ENCODE measurements around the gene ZNF407.
"Not testable (repeated sequence)": the region's sequence is repeated elsewhere in the genome, so short reads cannot be mapped to it uniquely, and the experiment has no call there.

ZNF407 gene, protein sequence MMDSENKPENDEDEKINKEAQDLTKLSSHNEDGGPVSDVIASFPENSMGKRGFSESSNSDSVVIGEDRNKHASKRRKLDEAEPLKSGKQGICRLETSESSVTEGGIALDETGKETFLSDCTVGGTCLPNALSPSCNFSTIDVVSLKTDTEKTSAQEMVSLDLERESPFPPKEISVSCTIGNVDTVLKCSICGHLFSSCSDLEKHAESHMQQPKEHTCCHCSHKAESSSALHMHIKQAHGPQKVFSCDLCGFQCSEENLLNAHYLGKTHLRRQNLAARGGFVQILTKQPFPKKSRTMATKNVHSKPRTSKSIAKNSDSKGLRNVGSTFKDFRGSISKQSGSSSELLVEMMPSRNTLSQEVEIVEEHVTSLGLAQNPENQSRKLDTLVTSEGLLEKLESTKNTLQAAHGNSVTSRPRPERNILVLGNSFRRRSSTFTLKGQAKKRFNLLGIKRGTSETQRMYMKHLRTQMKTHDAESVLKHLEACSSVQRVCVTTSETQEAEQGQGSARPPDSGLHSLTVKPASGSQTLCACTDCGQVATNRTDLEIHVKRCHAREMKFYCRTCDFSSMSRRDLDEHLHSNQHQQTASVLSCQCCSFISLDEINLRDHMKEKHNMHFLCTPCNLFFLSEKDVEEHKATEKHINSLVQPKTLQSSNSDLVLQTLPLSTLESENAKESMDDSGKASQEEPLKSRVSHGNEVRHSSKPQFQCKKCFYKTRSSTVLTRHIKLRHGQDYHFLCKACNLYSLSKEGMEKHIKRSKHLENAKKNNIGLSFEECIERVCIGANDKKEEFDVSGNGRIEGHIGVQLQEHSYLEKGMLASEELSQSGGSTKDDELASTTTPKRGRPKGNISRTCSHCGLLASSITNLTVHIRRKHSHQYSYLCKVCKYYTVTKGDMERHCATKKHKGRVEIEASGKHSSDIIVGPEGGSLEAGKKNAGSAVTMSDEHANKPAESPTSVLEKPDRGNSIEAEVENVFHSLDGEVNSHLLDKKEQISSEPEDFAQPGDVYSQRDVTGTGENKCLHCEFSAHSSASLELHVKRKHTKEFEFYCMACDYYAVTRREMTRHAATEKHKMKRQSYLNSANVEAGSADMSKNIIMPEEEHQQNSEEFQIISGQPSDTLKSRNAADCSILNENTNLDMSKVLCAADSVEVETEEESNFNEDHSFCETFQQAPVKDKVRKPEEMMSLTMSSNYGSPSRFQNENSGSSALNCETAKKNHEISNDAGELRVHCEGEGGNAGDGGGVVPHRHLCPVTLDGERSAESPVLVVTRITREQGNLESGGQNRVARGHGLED (N-terminal part only)

DNA sequence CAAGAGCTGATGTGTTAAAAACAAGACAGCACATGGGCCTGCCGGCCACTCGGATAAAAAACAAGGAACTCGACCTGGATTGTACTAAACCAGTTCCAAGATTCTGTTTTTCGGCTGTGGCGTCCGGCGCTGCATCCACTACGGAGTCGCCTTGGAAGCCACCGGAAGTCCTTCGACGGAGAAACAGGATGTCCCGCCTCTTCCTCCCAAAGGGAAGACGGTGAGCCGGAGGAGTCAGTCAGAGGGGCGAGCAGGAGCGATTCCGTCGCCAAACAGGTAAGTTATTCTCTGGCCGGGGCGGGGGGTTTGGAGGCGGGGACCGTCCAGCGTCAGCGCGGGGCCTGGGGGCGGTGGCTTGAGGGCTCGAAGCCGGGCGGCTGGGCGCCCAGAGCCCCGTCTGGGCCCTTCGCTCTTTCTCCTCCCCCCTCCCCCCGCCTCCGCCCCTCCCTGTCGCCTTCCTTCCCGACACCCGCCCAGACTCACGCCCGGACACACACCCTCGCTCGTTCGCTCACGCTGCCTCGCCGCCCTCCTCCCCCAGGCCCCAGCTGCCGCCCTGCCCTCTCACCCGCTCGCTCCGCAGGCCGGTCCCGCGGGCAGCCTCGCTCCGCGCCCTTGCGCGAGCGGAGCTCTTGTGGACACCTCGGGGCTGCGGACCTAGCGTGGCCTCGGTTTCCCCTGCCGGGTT lies at the start of gene ZNF407:
Gene ZNF407, plus strand, starts transcription at position 209 of the 688 bp plus-strand sequence. CDS start 33,150 bp downstream, outside the sequence.
- peak; percentile 84 for DNase-seq

DNA sequence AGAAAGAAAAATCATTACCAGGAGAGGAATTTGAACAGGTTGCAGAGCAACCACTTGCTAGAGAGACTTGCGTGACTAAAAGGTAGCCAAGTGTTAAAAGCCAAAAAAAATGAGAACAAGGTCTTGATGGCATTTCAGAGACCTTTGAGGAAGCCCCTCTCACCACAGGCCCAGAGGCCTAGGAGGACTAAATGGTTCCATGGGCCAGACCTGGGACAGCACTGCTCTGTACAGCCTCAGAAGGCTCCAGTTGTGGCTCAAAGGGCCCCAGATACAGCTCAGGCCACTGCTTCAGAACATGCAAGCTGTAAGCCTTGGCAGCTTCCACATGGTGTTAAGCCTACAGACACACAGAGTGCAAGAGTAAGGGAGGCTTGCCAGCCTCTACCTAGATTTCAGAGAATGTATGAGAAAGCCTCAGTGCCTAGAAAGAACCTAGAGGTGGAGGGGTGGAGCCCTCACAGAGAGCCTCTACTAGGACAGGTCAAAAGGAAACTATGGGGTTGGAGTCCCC lies 48.0 kb upstream of the ZNF407 start:
- DNase-seq, result no peak

DNA sequence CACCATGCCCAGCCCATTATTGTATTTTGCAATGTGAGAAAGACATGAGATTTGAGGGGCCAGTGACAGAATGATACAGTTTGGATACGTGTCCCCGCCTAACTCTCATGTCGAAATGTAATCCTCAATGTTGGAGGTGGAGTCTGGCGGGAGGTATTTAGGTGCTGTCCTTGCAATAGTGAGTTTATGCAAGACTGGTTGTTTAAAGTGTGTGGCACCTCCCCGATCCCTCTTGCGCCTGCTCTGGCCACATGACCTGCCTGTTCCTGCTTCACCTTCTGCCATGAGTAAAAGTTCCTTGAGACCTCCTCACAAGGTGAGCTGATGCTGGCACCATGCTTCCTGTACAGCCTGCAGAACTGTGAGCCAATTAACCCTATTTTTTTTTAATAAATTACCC lies 46.8 kb upstream of the ZNF407 start:
- DNase-seq, result no peak

DNA sequence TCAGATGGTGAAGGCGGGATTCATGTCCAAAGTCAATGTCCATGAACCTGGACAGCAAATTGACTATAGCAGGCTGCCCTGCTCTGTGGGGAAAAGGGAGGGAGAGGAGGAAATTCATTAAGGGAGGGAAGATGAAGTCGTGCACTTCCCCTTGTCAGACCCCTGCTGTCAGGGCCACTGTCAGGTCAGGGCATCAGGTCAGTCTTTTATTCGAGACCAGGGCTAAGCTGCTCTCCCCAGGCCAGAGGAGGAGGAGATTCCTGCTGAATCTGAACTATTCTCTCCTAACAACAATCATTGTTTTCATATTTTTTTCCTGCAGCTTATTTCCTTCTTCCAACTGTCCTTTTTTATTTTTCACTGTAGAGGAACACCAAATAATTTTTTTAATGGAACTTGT lies 46.2 kb upstream of the ZNF407 start:
- no peak for DNase-seq

DNA sequence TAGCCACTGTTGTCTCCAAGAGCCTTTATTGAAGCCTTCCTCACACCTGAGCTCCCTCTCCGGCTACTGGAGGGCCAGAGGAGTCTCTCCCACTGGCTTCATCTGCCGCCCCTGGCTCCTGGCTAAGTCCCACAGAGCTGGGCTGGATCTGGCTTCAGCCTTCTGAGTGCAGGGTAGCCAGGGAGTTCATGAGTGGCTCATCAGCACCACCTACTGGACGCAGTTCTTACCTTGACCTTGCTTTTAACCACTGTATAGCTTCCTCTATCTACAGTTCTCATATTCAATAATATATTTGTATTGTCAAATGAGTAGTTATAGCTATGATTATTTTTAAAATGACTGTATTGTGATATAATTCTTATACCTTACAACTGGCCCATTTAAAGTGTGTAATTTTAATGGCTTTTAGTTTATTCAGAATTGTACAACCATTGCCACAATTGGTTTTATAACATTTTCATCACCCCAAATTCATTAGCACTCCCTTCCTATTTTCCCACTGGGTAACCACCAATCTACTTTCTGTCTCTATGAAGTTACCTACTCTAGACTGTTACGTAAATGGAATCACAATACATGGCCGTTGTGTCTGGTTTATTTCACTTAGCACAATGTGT lies 45.6 kb upstream of the ZNF407 start:
- DNase-seq, result peak; percentile 79

DNA sequence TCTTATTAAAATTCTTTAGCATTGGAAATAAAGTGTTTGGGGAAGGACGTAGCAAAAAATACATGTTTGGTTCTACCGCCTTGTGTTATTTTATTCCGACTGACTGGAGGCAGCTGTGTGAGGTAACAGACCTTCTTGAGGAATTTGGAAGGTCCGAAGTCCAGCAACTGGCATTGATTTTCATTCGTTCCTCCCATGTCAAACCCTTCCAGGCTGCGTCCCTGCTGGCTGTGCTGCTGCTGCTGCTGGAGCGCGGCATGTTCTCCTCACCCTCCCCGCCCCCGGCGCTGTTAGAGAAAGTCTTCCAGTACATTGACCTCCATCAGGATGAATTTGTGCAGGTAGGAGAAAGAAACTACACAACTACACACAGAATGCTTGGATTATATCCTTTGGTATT lies 41.5 kb upstream of the ZNF407 start:
- DNase-seq, result no peak

DNA sequence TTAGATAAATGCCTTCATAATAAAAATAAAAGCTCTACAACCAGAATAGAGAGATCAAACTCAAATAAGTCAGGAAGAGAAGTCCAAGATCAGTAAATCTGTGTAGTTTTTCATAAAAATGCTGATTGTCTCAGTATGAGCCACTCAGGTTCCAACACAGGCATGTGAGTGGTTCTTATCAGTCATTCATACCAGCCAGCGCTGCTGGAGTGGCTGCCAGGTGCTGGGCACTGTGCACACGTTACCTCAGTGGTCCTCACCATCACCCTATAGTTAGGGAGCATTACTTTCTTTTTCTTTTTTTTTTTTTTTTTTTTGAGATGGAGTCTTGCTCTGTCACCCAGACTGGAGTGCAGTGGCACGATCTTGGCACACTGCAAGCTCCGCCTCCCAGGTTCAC lies 39.6 kb upstream of the ZNF407 start:
- DNase-seq, result no peak

DNA sequence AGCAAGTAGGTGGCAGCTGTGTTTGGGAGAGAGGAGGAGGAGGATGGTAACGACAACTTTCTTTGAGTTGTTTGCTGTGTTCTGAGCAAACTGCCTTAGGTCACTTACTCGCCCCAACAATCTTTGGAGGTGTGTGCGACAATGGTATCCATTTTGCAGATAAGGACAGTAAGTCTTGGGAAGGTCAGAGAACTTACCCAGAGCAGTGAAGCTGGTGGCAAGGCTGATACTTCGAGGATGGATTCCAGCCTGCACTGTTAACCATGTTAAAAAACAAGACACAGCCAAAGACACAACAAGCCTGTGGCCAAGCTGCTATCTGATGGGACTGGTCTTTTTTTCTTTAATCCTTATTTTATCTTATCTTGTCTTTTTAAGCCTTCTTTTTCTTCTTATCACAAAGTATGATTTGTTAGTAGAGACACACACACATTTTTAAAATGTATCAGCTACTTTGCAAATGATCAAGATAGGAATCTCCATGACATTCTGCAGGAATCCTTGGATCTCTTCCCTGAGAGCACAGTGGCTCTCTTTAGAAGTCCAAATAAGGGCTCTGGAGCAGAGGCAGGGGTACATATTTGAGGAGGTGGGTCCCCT lies 35.4 kb upstream of the ZNF407 start:
- no peak for DNase-seq

DNA sequence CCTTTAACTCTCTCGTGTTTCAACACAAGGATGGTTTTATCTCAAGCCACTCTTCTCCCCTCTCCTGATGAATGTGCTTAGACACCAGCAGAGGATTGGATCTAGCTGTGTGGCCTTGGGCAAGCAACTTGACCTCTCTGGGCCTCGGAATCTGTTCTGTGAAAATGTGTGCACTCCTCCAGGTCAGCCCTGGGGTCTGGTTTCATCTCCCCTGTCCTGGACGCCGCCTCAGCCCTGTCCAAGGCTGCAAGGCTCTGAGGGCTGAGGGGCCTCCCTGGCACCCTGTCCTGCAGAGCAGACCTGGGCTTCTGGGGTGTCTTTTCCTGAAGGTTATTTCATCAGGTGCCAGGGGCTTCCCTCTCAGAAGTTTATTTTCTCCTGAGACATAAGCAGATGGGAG lies 34.9 kb upstream of the ZNF407 start:
- no peak for DNase-seq

DNA sequence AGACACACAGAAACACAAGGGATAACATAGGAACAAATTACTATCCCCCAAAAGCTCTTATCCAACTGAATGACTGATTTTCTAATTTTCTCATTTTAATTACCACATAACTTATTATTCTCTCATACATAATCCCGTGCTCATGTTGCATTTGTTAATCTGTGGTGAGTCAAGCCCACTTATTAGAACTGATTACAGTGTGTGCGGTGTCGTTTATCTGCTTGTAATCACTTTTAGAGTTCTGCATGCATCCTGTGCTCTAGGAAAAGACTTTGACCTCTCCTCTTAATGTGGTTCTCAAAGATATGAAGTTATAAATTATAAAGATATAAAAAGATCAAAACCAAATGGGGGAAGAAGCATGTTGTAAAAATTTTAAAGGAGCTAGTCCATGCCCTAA lies 33.7 kb upstream of the ZNF407 start:
- no peak for DNase-seq

DNA sequence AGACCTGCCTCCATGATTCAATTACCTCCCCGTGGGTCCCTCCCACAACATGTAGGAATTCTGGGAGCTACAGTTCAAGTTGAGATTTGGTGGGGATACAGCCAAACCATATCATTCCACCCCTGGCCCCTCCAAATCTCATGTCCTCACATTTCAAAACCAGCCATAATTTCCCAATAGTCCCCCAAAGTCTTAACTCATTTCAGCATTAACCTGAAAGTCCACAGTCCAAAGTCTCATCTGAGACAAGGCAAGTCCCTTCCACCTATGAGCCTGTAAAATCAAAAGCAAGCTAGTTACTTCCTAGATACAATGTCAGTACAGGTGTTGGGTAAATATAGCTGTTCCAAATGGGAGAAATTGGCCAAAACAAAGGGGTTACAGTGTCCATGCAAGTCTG lies 32.5 kb upstream of the ZNF407 start:
- not testable (repeated sequence) for DNase-seq

DNA sequence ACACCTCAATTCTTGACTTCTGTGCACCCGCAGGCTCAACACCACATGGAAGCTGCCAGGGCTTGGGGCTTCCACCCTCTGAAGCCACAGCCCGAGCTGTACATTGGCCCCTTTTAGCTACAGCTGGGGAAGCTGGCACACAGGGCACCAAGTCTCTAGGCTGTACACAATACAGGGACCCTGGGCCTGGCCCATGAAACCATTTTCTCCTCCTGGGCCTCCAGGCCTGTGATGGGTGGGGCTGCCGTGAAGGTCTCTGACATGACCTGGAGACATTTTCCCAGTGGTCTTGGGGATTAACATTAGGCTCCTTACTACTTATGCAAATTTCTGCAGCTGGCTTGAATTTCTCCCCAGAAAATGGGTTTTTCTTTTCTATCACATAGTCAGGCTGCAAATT lies 31.7 kb upstream of the ZNF407 start:
- not testable (repeated sequence) for DNase-seq

DNA sequence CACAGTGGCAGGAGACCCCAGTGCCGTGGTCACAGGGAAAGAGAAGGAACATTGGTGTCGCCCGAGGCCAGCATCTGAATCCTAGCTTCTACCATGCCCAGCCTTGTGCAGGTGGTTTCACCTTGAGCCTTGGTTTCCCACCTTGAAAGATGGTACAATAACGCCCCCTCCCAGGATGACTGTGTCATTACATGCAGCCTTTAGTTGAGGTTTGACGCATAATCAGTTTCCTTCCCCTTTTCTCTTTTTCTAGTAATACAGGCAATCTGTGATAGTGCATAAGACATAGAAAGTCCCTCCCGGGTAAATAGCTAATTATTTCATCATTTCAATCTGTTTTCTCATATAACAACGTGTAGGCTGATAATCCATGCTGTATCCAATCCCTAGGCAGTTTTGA lies 29.8 kb upstream of the ZNF407 start:
- no peak for DNase-seq

DNA sequence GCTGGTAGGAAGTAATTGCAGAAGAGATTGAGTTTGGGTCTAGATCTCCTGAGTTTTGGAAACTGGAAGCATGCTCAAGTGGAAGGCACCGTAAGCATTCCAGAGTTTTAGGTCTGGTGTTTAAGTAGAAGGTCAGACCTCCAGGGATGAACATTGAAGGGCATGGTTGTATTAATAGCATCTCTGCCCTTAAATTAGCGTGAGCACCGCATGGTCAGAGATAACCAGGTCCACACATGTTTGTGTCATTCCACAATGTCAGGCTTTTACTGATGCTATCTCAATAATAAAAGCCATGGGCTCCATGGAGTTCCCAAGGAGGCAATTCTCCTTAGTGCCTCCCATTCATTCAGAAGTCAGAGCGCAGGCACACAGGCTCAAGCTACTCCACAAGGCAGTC lies 28.3 kb upstream of the ZNF407 start:
- no peak for DNase-seq

DNA sequence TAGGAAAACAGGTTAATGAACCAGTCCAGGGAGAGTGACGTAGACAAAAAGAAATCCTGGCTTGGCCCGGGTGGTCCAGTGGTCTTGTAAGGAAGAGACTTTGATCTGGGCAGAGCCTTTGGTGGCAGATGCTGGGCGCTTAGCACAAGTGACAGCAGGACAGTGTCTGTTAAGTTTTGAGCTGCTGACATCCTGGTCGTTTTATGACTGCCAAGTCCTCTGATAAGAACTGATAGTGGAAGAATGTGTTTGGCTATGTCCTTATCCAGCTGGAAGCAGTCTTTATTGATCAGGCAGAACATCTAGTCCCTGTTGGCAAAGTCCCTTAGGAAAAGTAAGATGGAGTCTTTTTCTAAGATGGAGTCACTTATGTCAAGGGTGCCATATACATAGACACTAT lies 27.4 kb upstream of the ZNF407 start:
- DNase-seq, result no peak

DNA sequence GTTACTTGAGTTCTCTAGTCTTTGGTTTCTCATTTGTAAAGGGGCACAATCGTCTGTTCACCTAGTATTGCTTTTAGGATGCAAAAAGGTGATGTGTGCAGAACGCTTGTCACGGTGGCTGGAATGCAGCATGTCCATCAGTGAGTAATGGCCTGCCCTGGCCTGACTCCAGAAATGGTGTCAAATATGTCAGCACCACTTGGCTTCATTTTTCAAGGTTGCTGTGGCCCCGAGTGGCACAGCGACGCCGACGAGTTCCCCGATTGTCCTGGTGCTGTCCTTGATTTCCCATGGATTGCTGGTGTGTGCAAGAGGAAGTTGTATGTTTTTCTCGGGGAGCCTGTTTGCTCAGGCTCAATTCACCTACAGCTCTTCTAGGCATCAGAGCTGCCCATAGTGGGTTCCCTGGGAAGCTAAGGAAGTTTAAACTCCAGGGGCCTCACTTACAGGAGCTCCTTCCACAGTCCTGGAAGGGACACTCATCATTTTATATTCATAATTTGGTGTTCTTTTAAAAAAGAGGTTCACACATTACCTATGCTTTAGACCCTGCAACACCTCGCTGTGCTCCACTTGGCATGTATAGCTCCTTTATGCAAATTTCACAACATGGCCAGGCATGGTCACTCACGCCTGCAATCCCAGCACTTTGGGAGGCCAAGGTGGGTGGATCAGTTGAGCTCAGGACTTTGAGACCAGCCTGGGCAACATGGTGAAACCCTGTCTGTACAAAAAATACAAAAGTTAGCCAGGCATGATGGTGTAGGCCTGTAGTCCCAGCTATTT lies 25.6 kb upstream of the ZNF407 start:
- DNase-seq, result no peak

DNA sequence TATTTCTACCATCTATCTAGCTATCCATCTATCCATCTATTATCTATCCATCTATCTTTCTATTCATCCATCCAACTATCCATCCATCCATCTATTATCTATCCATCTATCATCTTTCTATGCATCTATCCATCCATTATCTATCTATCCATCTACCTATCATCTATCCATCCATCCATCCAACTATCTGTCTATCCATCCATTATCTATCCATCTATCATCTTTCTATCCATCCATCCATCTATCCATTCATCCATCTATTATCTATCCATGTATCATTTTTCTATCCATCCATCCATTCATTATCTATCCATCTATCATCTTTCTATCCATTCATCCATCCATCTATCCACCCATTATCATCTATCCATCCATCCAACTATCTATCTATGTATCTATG lies 24.6 kb upstream of the ZNF407 start:
- no peak for DNase-seq

DNA sequence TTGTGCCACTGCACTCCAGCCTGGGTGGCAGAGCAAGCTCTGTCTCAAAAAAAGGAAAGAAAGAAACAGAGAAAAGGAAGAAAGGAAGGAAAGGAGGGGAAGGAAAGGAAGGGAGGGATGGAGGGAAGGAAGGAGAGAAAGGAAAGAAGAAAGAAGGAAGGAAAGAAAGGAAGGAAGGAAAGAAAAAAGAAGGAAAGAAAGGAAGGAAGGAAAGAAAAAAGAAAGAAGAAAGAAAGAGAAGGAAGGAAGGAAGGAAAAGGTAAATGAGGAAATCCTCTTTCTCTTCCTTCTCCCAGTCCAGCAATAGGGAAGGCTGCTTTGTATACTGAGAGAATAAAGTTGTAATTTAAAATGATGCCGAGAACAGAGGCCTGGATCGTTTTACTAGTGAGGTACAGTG lies 22.8 kb upstream of the ZNF407 start:
- no peak for DNase-seq

DNA sequence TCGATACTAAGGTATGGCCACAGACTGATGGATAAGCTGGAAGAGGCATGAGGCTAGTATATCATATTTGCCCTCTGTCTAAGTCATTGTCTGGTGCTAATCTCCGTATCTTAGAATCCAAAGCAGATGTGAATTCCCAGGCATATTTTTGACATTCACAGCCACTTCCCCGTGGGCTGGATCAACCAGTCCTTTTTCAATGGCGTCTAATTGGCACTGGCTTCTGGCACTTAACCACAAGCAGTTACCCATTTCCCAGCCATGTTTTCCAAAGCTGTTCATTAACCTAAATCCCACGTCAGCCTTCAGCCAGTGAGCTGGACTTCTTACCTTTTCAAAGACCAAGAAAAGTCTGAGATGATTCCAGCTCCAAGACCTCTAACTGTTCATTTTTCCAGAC lies 20.7 kb upstream of the ZNF407 start:
- DNase-seq, result peak; percentile 9

DNA sequence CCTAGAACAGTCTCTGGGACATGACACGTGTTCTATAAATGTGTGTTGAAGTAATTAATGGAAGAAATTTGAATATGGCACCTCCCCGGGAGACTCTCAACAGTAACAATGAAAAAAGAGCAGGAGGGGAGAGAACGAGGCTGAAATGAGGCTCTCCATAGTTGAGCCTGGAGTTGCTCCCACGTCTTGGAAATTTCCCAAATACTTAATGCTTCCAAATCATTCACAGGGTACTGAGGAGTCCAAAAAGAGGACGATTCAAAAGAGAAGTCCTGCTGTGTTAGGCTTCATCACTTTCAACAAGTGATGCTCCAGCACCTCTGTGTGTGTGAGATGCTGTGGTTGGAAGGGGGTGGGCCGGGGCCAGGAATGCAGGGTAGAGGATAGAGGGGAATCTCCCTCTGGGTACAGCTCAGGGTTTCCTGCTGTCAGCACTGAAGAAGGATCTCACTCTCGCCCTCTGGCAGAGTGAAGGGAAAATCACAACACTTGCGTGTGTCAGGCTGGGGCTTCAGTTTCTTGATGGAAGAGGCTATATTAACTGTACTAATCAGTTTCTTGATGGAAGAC lies 18.1 kb upstream of the ZNF407 start:
- peak; percentile 12 for DNase-seq

All from kidney glomerular epithelial cell (primary cell).